OCI-LY3 (cell line): ENCODE results near the gene GLYR1.

ENCODE experiments used
- H2AFZ ChIP-seq: fragments of 200-600, 300-600 bp; shearing (Covaris generic); 2 replicates; pipeline ENCODE4 v1.6.0; 2014; ENCODE audit warnings: antibody characterized with exemption, low read depth, low read length
- H3K27ac ChIP-seq: fragments of 200-600, 300-600 bp; sonication (generic); 2 replicates; pipeline ENCODE4 v1.5.1; 2014; ENCODE audit warnings: mild to moderate bottlenecking, low read length, moderate library complexity, mixed read lengths
- H3K27me3 ChIP-seq: fragments of 200-600, 300-600 bp; sonication (generic); 2 replicates; pipeline ENCODE4 v1.6.1; 2014; ENCODE audit warnings: low read depth, low read length, mixed read lengths
- H3K36me3 ChIP-seq: fragments of 200-600, 300-600 bp; sonication (generic); replicated peaks from 2 replicates; pipeline ENCODE3; 2014; ENCODE audit warnings: low read depth, low read length, mixed read lengths
- H3K4me1 ChIP-seq: fragments of 300-600, 200-600 bp; sonication (generic); 2 replicates; pipeline ENCODE4 v1.6.1; 2014; ENCODE audit warnings: low read length, mixed read lengths
- H3K4me2 ChIP-seq: fragments of 200-600, 300-600 bp; sonication (generic); 2 replicates; pipeline ENCODE4 v1.6.1; 2014; ENCODE audit warnings: low read length, mixed read lengths
- H3K4me3 ChIP-seq: fragments of 300-600, 200-600 bp; sonication (generic); 2 replicates; pipeline ENCODE4 v1.5.1; 2014; ENCODE audit warnings: antibody characterized with exemption, mild to moderate bottlenecking, low read length, moderate library complexity
- H3K79me2 ChIP-seq: fragments of 300-600, 200-600 bp; shearing (Covaris generic); 2 replicates; pipeline ENCODE4 v1.6.1; 2014; ENCODE audit warnings: mild to moderate bottlenecking, low read length, mixed read lengths
- H3K9ac ChIP-seq: fragments of 300-600, 200-600 bp; shearing (Covaris generic); 2 replicates; pipeline ENCODE4 v1.6.0; 2014; ENCODE audit warnings: mild to moderate bottlenecking, low read length, moderate library complexity
- H3K9me3 ChIP-seq: fragments of 200-600, 300-600 bp; shearing (Covaris generic); 2 replicates; pipeline ENCODE4 v1.6.1; 2014; ENCODE audit warnings: low read length, mixed read lengths; ENCODE audit not compliant: insufficient read depth
- H4K20me1 ChIP-seq: fragments of 200-600, 300-600 bp; sonication (generic); 2 replicates; pipeline ENCODE4 v1.6.1; 2016; ENCODE audit warnings: low read length, mixed read lengths; ENCODE audit not compliant: insufficient read depth
- CTCF ChIP-seq: fragments of 200-600, 300-600 bp; sonication (generic); IDR thresholded peaks from 2 replicates; pipeline ENCODE4 v1.5.1; 2014; ENCODE audit warnings: antibody characterized with exemption, low read length, low read depth
- EZH2phosphoT487 ChIP-seq: fragments of 200-600 bp; shearing (Covaris generic); IDR thresholded peaks from 2 replicates; pipeline ENCODE4 v1.6.1; 2018; ENCODE audit warnings: antibody characterized with exemption, mixed run types, low read depth

The GLYR1 gene

GRCh38 chr16:4836727-4837126 lies 10.4 kb downstream of the GLYR1 start:
- H3K4me1 ChIP-seq = no peaks in the 10 kb centered on the region
- H4K20me1 ChIP-seq = peaks cover 8% of the 10 kb centered on the region; the same call in 1 of the 2 replicates
- H3K36me3 ChIP-seq = peaks cover 72% of the 10 kb centered on the region
- H3K9me3 ChIP-seq = no peaks in the 10 kb centered on the region
- H3K27me3 ChIP-seq = no peaks in the 10 kb centered on the region
- H3K79me2 ChIP-seq = peaks cover 35% of the 10 kb centered on the region
- no peak overlapping the region for H3K9ac ChIP-seq
- H3K4me2 ChIP-seq = no peak overlapping the region
- no peak overlapping the region for H3K27ac ChIP-seq
- no peak for TF ChIP-seq EZH2phosphoT487
- no peak for TF ChIP-seq CTCF
- no peak overlapping the region for H3K4me3 ChIP-seq
- no peak overlapping the region for H2AFZ ChIP-seq

GRCh38 chr16:4833584-4833983 lies 13.5 kb downstream of the GLYR1 start:
- H3K27ac ChIP-seq = no peak overlapping the region
- peaks cover 6% of the 10 kb centered on the region; the same call in 1 of the 2 replicates for H4K20me1 ChIP-seq
- no peaks in the 10 kb centered on the region for H3K9me3 ChIP-seq
- H3K4me2 ChIP-seq = no peak overlapping the region
- H2AFZ ChIP-seq = no peak overlapping the region
- peaks cover 68% of the 10 kb centered on the region for H3K36me3 ChIP-seq
- H3K4me1 ChIP-seq = no peaks in the 10 kb centered on the region
- no peak for TF ChIP-seq CTCF
- H3K4me3 ChIP-seq = no peak overlapping the region
- no peaks in the 10 kb centered on the region for H3K27me3 ChIP-seq
- no peak overlapping the region for H3K9ac ChIP-seq
- H3K79me2 ChIP-seq = peaks cover 29% of the 10 kb centered on the region

- peaks cover 67% of the 10 kb centered on the region for H3K36me3 ChIP-seq
- TF ChIP-seq EZH2phosphoT487 = no peak
- TF ChIP-seq CTCF = no peak
- no peak overlapping the region for H3K4me3 ChIP-seq
- H3K9me3 ChIP-seq = no peaks in the 10 kb centered on the region
- H3K27me3 ChIP-seq = no peaks in the 10 kb centered on the region
- H4K20me1 ChIP-seq = peaks cover 6% of the 10 kb centered on the region; the same call in 1 of the 2 replicates
- no peak overlapping the region for H3K9ac ChIP-seq
- H3K27ac ChIP-seq = no peak overlapping the region
- H3K4me2 ChIP-seq = no peak overlapping the region
- H3K79me2 ChIP-seq = peaks cover 29% of the 10 kb centered on the region
- no peaks in the 10 kb centered on the region for H3K4me1 ChIP-seq
- no peak overlapping the region for H2AFZ ChIP-seq
Measured at GRCh38 chr16:4832698-4833343, 14.3 kb downstream of the GLYR1 start.

- Histone ChIP-seq H3K79me2 (peaks cover 26% of the 10 kb centered on the region), H2AFZ (no peak overlapping the region), H3K4me3 (no peak overlapping the region), H3K36me3 (peaks cover 68% of the 10 kb centered on the region), H3K9me3 (no peaks in the 10 kb centered on the region), H4K20me1 (peaks cover 6% of the 10 kb centered on the region; the same call in 1 of the 2 replicates), H3K9ac (no peak overlapping the region), H3K27me3 (no peaks in the 10 kb centered on the region), H3K4me1 (no peaks in the 10 kb centered on the region), H3K27ac (no peak overlapping the region), H3K4me2 (no peak overlapping the region)
- no peak for TF ChIP-seq CTCF
- no peak for TF ChIP-seq EZH2phosphoT487
Measured at GRCh38 chr16:4831616-4832015, 15.5 kb downstream of the GLYR1 start.
